ENCODE measurements around the gene OR56A1. TPM values are rescaled to one million over a fixed set of nuclear protein-coding genes. Genes with fewer than 3 reads are reported as not detected.

The OR56A1 gene
- total and polyA plus RNA-seq, 2 experiments from 2014 or later = 0.07 TPM; not detected in 1

DNA sequence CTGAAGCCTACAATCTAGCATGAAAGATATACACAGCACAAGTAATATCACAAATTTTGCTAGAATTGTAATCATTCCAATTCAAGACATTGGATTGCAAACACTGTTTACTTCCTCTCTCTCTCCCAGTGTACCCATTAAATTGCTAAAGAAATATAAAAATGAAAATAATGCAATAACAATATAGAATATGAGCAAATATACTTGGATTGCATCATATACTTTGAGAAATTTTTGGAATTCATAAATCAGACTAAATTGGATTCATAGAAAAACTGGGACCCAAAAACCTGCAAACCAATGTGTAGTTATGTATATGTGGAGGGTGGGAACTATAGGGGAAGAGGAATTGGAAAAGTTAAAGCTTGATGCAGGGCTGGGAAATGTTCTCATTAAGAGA is 25.0 kb upstream of the OR56A1 start:
- H4K20me1 ChIP-seq (ENCODE audit: insufficient read depth, poor library complexity, severe bottlenecking) = no peaks in the 10 kb centered on the region
- H3K27me3 ChIP-seq = no peaks in the 10 kb centered on the region
- H3K4me3 ChIP-seq = no peak overlapping the region
- no peak overlapping the region for H2AFZ ChIP-seq
- H3K9me2 ChIP-seq (replicated peaks; ENCODE audit: insufficient read depth) = no peaks in the 10 kb centered on the region
- H3K4me1 ChIP-seq (ENCODE audit: insufficient read depth) = no peaks in the 10 kb centered on the region
- no peaks in the 10 kb centered on the region for H3K9me3 ChIP-seq (ENCODE audit: low read depth)
- no peak overlapping the region for H3K27ac ChIP-seq
- no peak overlapping the region for H3K4me2 ChIP-seq
- no peaks in the 10 kb centered on the region for H3K36me3 ChIP-seq (replicated peaks; ENCODE audit: insufficient read depth, low read depth)
- TF ChIP-seq EZH2 (IDR thresholded peaks at IDR 0.05; ENCODE audit: borderline replicate concordance) = no peak
- TF ChIP-seq EZH2phosphoT487 (IDR thresholded peaks at IDR 0.05; ENCODE audit: low read depth, severe bottlenecking, unreplicated experiment) = no peak
- no peak for TF ChIP-seq CTCF (IDR thresholded peaks at IDR 0.05; ENCODE audit: poor library complexity)
- no peaks in the 10 kb centered on the region for H3K79me2 ChIP-seq
- no peak for DNase-seq (ENCODE audit: low spot score)

- DNase-seq (ENCODE audit: low spot score) = no peak
- H3K9me2 ChIP-seq (replicated peaks; ENCODE audit: insufficient read depth) = no peaks in the 10 kb centered on the region
- H2AFZ ChIP-seq = no peak overlapping the region
- H3K4me2 ChIP-seq = no peak overlapping the region
- 73% methylated on average over 3 of the region's 3 CpGs for WGBS (ENCODE audit: low lambda C conversion rate, missing lambda C conversion rate)
- no peak overlapping the region for H3K4me3 ChIP-seq
- no peak for TF ChIP-seq EZH2phosphoT487 (IDR thresholded peaks at IDR 0.05; ENCODE audit: low read depth, severe bottlenecking, unreplicated experiment)
- no peak for TF ChIP-seq EZH2 (IDR thresholded peaks at IDR 0.05; ENCODE audit: borderline replicate concordance)
- TF ChIP-seq CTCF (IDR thresholded peaks at IDR 0.05; ENCODE audit: poor library complexity) = no peak
- H3K36me3 ChIP-seq (replicated peaks; ENCODE audit: insufficient read depth, low read depth) = no peaks in the 10 kb centered on the region
- H3K9me3 ChIP-seq (ENCODE audit: low read depth) = no peaks in the 10 kb centered on the region
- H3K79me2 ChIP-seq = no peaks in the 10 kb centered on the region
- no peaks in the 10 kb centered on the region for H3K4me1 ChIP-seq (ENCODE audit: insufficient read depth)
- H3K27me3 ChIP-seq = no peaks in the 10 kb centered on the region
- no peak overlapping the region for H3K27ac ChIP-seq
- H4K20me1 ChIP-seq (ENCODE audit: insufficient read depth, poor library complexity, severe bottlenecking) = no peaks in the 10 kb centered on the region
Measured at GRCh38 chr11:6052374-6052773, 21.8 kb upstream of the OR56A1 start.

- no peak overlapping the region for H3K4me2 ChIP-seq
- WGBS (ENCODE audit: low lambda C conversion rate, missing lambda C conversion rate) = 61% methylated on average over 4 of the region's 4 CpGs
- H3K27me3 ChIP-seq = no peaks in the 10 kb centered on the region
- H2AFZ ChIP-seq = no peak overlapping the region
- H3K79me2 ChIP-seq = no peaks in the 10 kb centered on the region
- no peaks in the 10 kb centered on the region for H3K9me2 ChIP-seq (replicated peaks; ENCODE audit: insufficient read depth)
- no peak overlapping the region for H3K4me3 ChIP-seq
- H3K4me1 ChIP-seq (ENCODE audit: insufficient read depth) = no peaks in the 10 kb centered on the region
- H4K20me1 ChIP-seq (ENCODE audit: insufficient read depth, poor library complexity, severe bottlenecking) = no peaks in the 10 kb centered on the region
- TF ChIP-seq EZH2 (IDR thresholded peaks at IDR 0.05; ENCODE audit: borderline replicate concordance) (no peak), EZH2phosphoT487 (IDR thresholded peaks at IDR 0.05; ENCODE audit: low read depth, severe bottlenecking, unreplicated experiment) (no peak), CTCF (IDR thresholded peaks at IDR 0.05; ENCODE audit: poor library complexity) (no peak)
- no peaks in the 10 kb centered on the region for H3K36me3 ChIP-seq (replicated peaks; ENCODE audit: insufficient read depth, low read depth)
- no peaks in the 10 kb centered on the region for H3K9me3 ChIP-seq (ENCODE audit: low read depth)
- no peak for DNase-seq (ENCODE audit: low spot score)
- H3K27ac ChIP-seq = no peak overlapping the region
Measured at GRCh38 chr11:6040874-6041273, 10.3 kb upstream of the OR56A1 start.

- H3K4me3 ChIP-seq = no peak overlapping the region
- H3K9me2 ChIP-seq (replicated peaks; ENCODE audit: insufficient read depth) = no peaks in the 10 kb centered on the region
- H3K36me3 ChIP-seq (replicated peaks; ENCODE audit: insufficient read depth, low read depth) = no peaks in the 10 kb centered on the region
- WGBS (ENCODE audit: low lambda C conversion rate, missing lambda C conversion rate) = 93% methylated on average over 1 of the region's 1 CpG
- no peaks in the 10 kb centered on the region for H4K20me1 ChIP-seq (ENCODE audit: insufficient read depth, poor library complexity, severe bottlenecking)
- no peak for TF ChIP-seq CTCF (IDR thresholded peaks at IDR 0.05; ENCODE audit: poor library complexity)
- TF ChIP-seq EZH2 (IDR thresholded peaks at IDR 0.05; ENCODE audit: borderline replicate concordance) = no peak
- no peak for TF ChIP-seq EZH2phosphoT487 (IDR thresholded peaks at IDR 0.05; ENCODE audit: low read depth, severe bottlenecking, unreplicated experiment)
- no peak overlapping the region for H2AFZ ChIP-seq
- peaks cover 2% of the 10 kb centered on the region for H3K27me3 ChIP-seq
- no peak overlapping the region for H3K27ac ChIP-seq
- H3K9me3 ChIP-seq (ENCODE audit: low read depth) = no peaks in the 10 kb centered on the region
- H3K79me2 ChIP-seq = no peaks in the 10 kb centered on the region
- H3K4me1 ChIP-seq (ENCODE audit: insufficient read depth) = no peaks in the 10 kb centered on the region
- DNase-seq (ENCODE audit: low spot score) = no peak
- no peak overlapping the region for H3K4me2 ChIP-seq
Measured at GRCh38 chr11:6027501-6027900, 3.1 kb downstream of the OR56A1 start.

Measured in hepatocyte (in vitro differentiated cells).